Measurements from ENCODE around the gene CDHR2. TPM values are rescaled to one million over a fixed set of nuclear protein-coding genes. Genes with fewer than 3 reads are reported as not detected.
A peak's percentile ranks its signal among the peaks of the same experiment; 100 is the strongest.

CDHR2 gene
- total and polyA plus RNA-seq, 2 of the 13 experiments (the other 11 are each of a cell fraction or from before 2014, with no cell fraction given): 17.9 to 20.9 TPM

- TF ChIP-seq ZNF770 (CRISPR knock-in tag; IDR thresholded peaks at IDR 0.05): no peak
- TF ChIP-seq, protein P1, sequence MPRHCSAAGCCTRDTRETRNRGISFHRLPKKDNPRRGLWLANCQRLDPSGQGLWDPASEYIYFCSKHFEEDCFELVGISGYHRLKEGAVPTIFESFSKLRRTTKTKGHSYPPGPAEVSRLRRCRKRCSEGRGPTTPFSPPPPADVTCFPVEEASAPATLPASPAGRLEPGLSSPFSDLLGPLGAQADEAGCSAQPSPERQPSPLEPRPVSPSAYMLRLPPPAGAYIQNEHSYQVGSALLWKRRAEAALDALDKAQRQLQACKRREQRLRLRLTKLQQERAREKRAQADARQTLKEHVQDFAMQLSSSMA (CRISPR knock-in tag; IDR thresholded peaks at IDR 0.05): no peak
- TF ChIP-seq, protein P2, sequence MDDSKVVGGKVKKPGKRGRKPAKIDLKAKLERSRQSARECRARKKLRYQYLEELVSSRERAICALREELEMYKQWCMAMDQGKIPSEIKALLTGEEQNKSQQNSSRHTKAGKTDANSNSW (CRISPR knock-in tag; IDR thresholded peaks at IDR 0.05; ENCODE audit: borderline replicate concordance): no peak
- peak; percentile 27; the same call in 1 of the 2 replicates for TF ChIP-seq HDAC2 (CRISPR knock-in tag; IDR thresholded peaks at IDR 0.05)
- TF ChIP-seq SOX5 (CRISPR knock-in tag; IDR thresholded peaks at IDR 0.05; ENCODE audit: borderline replicate concordance): peak; percentile 18; the same call in 1 of the 2 replicates
- TF ChIP-seq DZIP1 (CRISPR knock-in tag; IDR thresholded peaks at IDR 0.05): no peak
- TF ChIP-seq MXI1 (IDR thresholded peaks at IDR 0.05; ENCODE audit: borderline replicate concordance, low read depth, low read length): peak; percentile 56; the same call in 1 of the 3 replicates
- TF ChIP-seq ZNF407 (CRISPR knock-in tag; IDR thresholded peaks at IDR 0.05; ENCODE audit: not compliant biosample characterization): no peak
- TF ChIP-seq ZNF430 (CRISPR knock-in tag; IDR thresholded peaks at IDR 0.05): 0 out of 2 replicates have a peak, but pooled peaks have one; percentile 48
- 0 out of 2 replicates have a peak, but pooled peaks have one; percentile 7 for TF ChIP-seq ZNF317 (CRISPR knock-in tag; IDR thresholded peaks at IDR 0.05)
- no peak for TF ChIP-seq SETDB1 (CRISPR knock-in tag; IDR thresholded peaks at IDR 0.05; ENCODE audit: borderline replicate concordance)
- TF ChIP-seq ZFAT (CRISPR knock-in tag; conservative IDR thresholded peaks at IDR 0.05): no peak
- TF ChIP-seq ATAD3A (CRISPR knock-in tag; IDR thresholded peaks at IDR 0.05): no peak
- no peak for TF ChIP-seq NFYC (CRISPR knock-in tag; IDR thresholded peaks at IDR 0.05)
- no peak for TF ChIP-seq GABPA (IDR thresholded peaks at IDR 0.05; ENCODE audit: low read depth, low read length)
- TF ChIP-seq GABPA (CRISPR knock-in tag; IDR thresholded peaks at IDR 0.05; ENCODE audit: low read depth): no peak
- no peak for TF ChIP-seq ZNF143 (CRISPR knock-in tag; IDR thresholded peaks at IDR 0.05)
These were observed at the start of gene CDHR2 (continued) for GRCh38 chr5:176548967-176549444.

Measured in HepG2 (cell line).